Neural progenitor cell (in vitro differentiated cells): ENCODE results near the gene FAM13C. TPM values are rescaled to one million over a fixed set of nuclear protein-coding genes. Genes with fewer than 3 reads are reported as not detected.

Experiments used
- DNase-seq: peaks from one replicate; pipeline ENCODE4 v3.0.0-alpha.2; 2016; ENCODE audit warnings: low spot score
- H2AFZ ChIP-seq: fragments of 200-600 bp; sonication (generic); replicated peaks from 2 replicates; pipeline ENCODE4 v1.6.1; 2016; ENCODE audit warnings: antibody characterized with exemption
- H3F3A ChIP-seq: fragments of 200-600 bp; sonication (generic); 2 replicates; pipeline ENCODE4 v1.6.1; 2016; ENCODE audit warnings: antibody characterized with exemption, low read depth
- H3K27ac ChIP-seq: fragments of 200-600 bp; sonication (generic); 2 replicates; pipeline ENCODE4 v1.5.1; 2016; ENCODE audit warnings: mild to moderate bottlenecking
- H3K27me3 ChIP-seq: fragments of 200-600 bp; sonication (generic); 2 replicates; pipeline ENCODE4 v1.6.1; 2016; ENCODE audit warnings: mild to moderate bottlenecking, moderate library complexity
- H3K36me3 ChIP-seq: fragments of 200-600 bp; sonication (generic); 2 replicates; pipeline ENCODE4 v1.5.1; 2016
- H3K4me1 ChIP-seq: fragments of 200-600 bp; sonication (generic); 2 replicates; pipeline ENCODE4 v1.6.1; 2016; ENCODE audit warnings: mixed run types
- H3K4me2 ChIP-seq: fragments of 200-600 bp; sonication (generic); 2 replicates; pipeline ENCODE4 v1.6.1; 2016
- H3K4me3 ChIP-seq: fragments of 200-600 bp; sonication (generic); 2 replicates; pipeline ENCODE4 v1.5.1; 2016
- H3K79me2 ChIP-seq: fragments of 200-600 bp; sonication (generic); 2 replicates; pipeline ENCODE4 v1.6.1; 2016; ENCODE audit warnings: low read depth
- H3K9ac ChIP-seq: fragments of 200-600 bp; sonication (generic); 2 replicates; pipeline ENCODE4 v1.6.1; 2016
- H3K9me3 ChIP-seq: fragments of 200-600 bp; sonication (generic); 2 replicates; pipeline ENCODE4 v1.5.1; 2016; ENCODE audit warnings: low read depth
- H4K20me1 ChIP-seq: fragments of 200-600 bp; sonication (generic); 2 replicates; pipeline ENCODE4 v1.6.1; 2016; ENCODE audit warnings: low read depth
- H3K27ac Mint-ChIP-seq: 3 replicates; pipeline ENCODE4 v1.8.0; 2021; ENCODE audit warnings: mixed read lengths
- H3K27me3 Mint-ChIP-seq: 2 replicates; pipeline ENCODE4 v1.8.0; 2022; ENCODE audit warnings: low read depth, mild to moderate bottlenecking, inconsistent platforms, moderate library complexity, mixed read lengths; ENCODE audit not compliant: insufficient read depth
- H3K36me3 Mint-ChIP-seq: 3 replicates; pipeline ENCODE4 v1.8.0; 2021; ENCODE audit warnings: mixed read lengths
- H3K4me1 Mint-ChIP-seq: 3 replicates; pipeline ENCODE4 v1.8.0; 2021; ENCODE audit warnings: mixed read lengths
- H3K4me3 Mint-ChIP-seq: 3 replicates; pipeline ENCODE4 v1.8.0; 2021; ENCODE audit warnings: mild to moderate bottlenecking, moderate library complexity, mixed read lengths
- H3K9me3 Mint-ChIP-seq: 3 replicates; pipeline ENCODE4 v1.8.0; 2020; ENCODE audit warnings: mixed read lengths
- CTCF ChIP-seq: fragments of 200-600 bp; sonication (generic); IDR thresholded peaks from 2 replicates; pipeline ENCODE4 v1.5.1; 2017; ENCODE audit warnings: antibody characterized with exemption, mild to moderate bottlenecking
- EZH2 ChIP-seq: fragments of 200-600 bp; sonication (generic); IDR thresholded peaks from 2 replicates; pipeline ENCODE4 v1.6.1; 2017; ENCODE audit warnings: antibody characterized with exemption, mild to moderate bottlenecking, moderate library complexity
- EZH2phosphoT487 ChIP-seq: fragments of 200-600 bp; sonication (generic); IDR thresholded peaks from 2 replicates; pipeline ENCODE4 v1.6.1; 2017; ENCODE audit warnings: antibody characterized with exemption
- total RNA-seq: library from RNA; depleted of rRNA; stranded (reverse); fragments of >200 nt; gene quantifications from 2 replicates; pipeline ENCODE4 v1.2.3, GENCODE V29; 2015; ENCODE audit warnings: low replicate concordance

The FAM13C gene
- total RNA-seq, 1 donor from 2014 or later: 3.1 TPM

- Histone ChIP-seq H4K20me1 (no peaks in the 10 kb centered on the region), H3K79me2 (no peaks in the 10 kb centered on the region), H2AFZ (no peak overlapping the region), H3K4me3 (no peak overlapping the region), H3K9ac (no peak overlapping the region), H3K4me1 (no peaks in the 10 kb centered on the region), H3K36me3 (no peaks in the 10 kb centered on the region), H3K9me3 (no peaks in the 10 kb centered on the region), H3K27me3 (no peaks in the 10 kb centered on the region), H3K27ac (no peak overlapping the region), H3K4me2 (no peak overlapping the region), H3F3A (no peaks in the 10 kb centered on the region)
- DNase-seq: no peak
- Mint-ChIP-seq H3K27me3 (no peaks in the 10 kb centered on the region), H3K4me3 (no peak overlapping the region), H3K36me3 (no peaks in the 10 kb centered on the region), H3K27ac (no peak overlapping the region), H3K4me1 (no peaks in the 10 kb centered on the region), H3K9me3 (no peaks in the 10 kb centered on the region)
- TF ChIP-seq EZH2phosphoT487 (no peak), CTCF (no peak), EZH2 (no peak)
These were observed 105.1 kb downstream of the FAM13C start for GRCh38 chr10:59257224-59257623.

GRCh38 chr10:59255463-59255862 is 106.9 kb downstream of the FAM13C start:
- no peaks in the 10 kb centered on the region for H3K36me3 ChIP-seq
- H2AFZ ChIP-seq: no peak overlapping the region
- H3F3A ChIP-seq: no peaks in the 10 kb centered on the region
- DNase-seq: no peak
- H3K27me3 ChIP-seq: no peaks in the 10 kb centered on the region
- no peak overlapping the region for H3K9ac ChIP-seq
- H3K9me3 Mint-ChIP-seq: no peaks in the 10 kb centered on the region
- no peak overlapping the region for H3K27ac Mint-ChIP-seq
- H3K9me3 ChIP-seq: no peaks in the 10 kb centered on the region
- no peak overlapping the region for H3K4me3 Mint-ChIP-seq
- no peaks in the 10 kb centered on the region for H3K4me1 Mint-ChIP-seq
- H4K20me1 ChIP-seq: no peaks in the 10 kb centered on the region
- no peak overlapping the region for H3K27ac ChIP-seq
- no peak overlapping the region for H3K4me2 ChIP-seq
- H3K27me3 Mint-ChIP-seq: no peaks in the 10 kb centered on the region
- no peak overlapping the region for H3K4me3 ChIP-seq
- no peaks in the 10 kb centered on the region for H3K4me1 ChIP-seq
- H3K79me2 ChIP-seq: no peaks in the 10 kb centered on the region
- no peaks in the 10 kb centered on the region for H3K36me3 Mint-ChIP-seq
- no peak for TF ChIP-seq CTCF
- no peak for TF ChIP-seq EZH2phosphoT487
- TF ChIP-seq EZH2: no peak

GRCh38 chr10:59252491-59252890 is 109.9 kb downstream of the FAM13C start:
- Histone ChIP-seq H3K4me3 (no peak overlapping the region), H3K27me3 (no peaks in the 10 kb centered on the region), H3F3A (no peaks in the 10 kb centered on the region), H3K79me2 (no peaks in the 10 kb centered on the region), H3K36me3 (no peaks in the 10 kb centered on the region), H3K9me3 (no peaks in the 10 kb centered on the region), H4K20me1 (no peaks in the 10 kb centered on the region), H2AFZ (no peak overlapping the region), H3K4me2 (no peak overlapping the region), H3K9ac (no peak overlapping the region), H3K4me1 (no peaks in the 10 kb centered on the region), H3K27ac (no peak overlapping the region)
- Mint-ChIP-seq H3K4me1 (no peaks in the 10 kb centered on the region), H3K36me3 (no peaks in the 10 kb centered on the region), H3K27me3 (no peaks in the 10 kb centered on the region), H3K4me3 (no peak overlapping the region), H3K9me3 (no peaks in the 10 kb centered on the region), H3K27ac (no peak overlapping the region)
- DNase-seq: no peak
- no peak for TF ChIP-seq CTCF
- TF ChIP-seq EZH2phosphoT487: no peak
- TF ChIP-seq EZH2: no peak

- H3K36me3 Mint-ChIP-seq: peaks cover 1% of the 10 kb centered on the region
- H3K4me3 Mint-ChIP-seq: no peak overlapping the region
- TF ChIP-seq CTCF (no peak), EZH2phosphoT487 (no peak), EZH2 (no peak)
- no peak overlapping the region for H2AFZ ChIP-seq
- H3K4me2 ChIP-seq: no peak overlapping the region
- H3F3A ChIP-seq: no peaks in the 10 kb centered on the region
- H3K4me3 ChIP-seq: no peak overlapping the region
- no peaks in the 10 kb centered on the region for H3K4me1 Mint-ChIP-seq
- no peaks in the 10 kb centered on the region for H3K36me3 ChIP-seq
- no peaks in the 10 kb centered on the region for H3K9me3 Mint-ChIP-seq
- no peak overlapping the region for H3K27ac Mint-ChIP-seq
- H3K27me3 ChIP-seq: no peaks in the 10 kb centered on the region
- no peaks in the 10 kb centered on the region for H3K79me2 ChIP-seq
- no peaks in the 10 kb centered on the region for H4K20me1 ChIP-seq
- H3K27ac ChIP-seq: no peak overlapping the region
- H3K4me1 ChIP-seq: no peaks in the 10 kb centered on the region
- H3K9ac ChIP-seq: no peak overlapping the region
- H3K27me3 Mint-ChIP-seq: no peaks in the 10 kb centered on the region
- no peaks in the 10 kb centered on the region for H3K9me3 ChIP-seq
- no peak for DNase-seq
These were observed 116.7 kb downstream of the FAM13C start for GRCh38 chr10:59245686-59246085.
